Astrocyte (in vitro differentiated cells and primary cell): ENCODE results near the gene ZNF605. TPM values are rescaled to one million over a fixed set of nuclear protein-coding genes. Genes with fewer than 3 reads are reported as not detected.

ENCODE experiments used
- total RNA-seq: library from RNA; stranded (reverse); gene quantifications from 2 replicates; pipeline ENCODE4 v1.2.1, GENCODE V29; 2021

Gene ZNF605
- total RNA-seq, 1 donor from 2014 or later, result 16.2 TPM

Other genes starting within 250 kb of the ZNF605 start
- 33.3 and 43.4 TPM in 2 replicates for gene PGAM5, start 245.5 kb downstream of the ZNF605 start, total RNA-seq
- 123 and 140 TPM in 2 replicates for gene ANKLE2, start 194.5 kb downstream of the ZNF605 start, total RNA-seq
- 86.7 and 97.8 TPM in 2 replicates for gene GOLGA3, start 127.4 kb downstream of the ZNF605 start, total RNA-seq
- gene CHFR, start 68.7 kb downstream of the ZNF605 start, total RNA-seq, result 60.4 and 66.6 TPM in 2 replicates
- gene ZNF26, start 30.1 kb upstream of the ZNF605 start, total RNA-seq, result 11.7 and 12.3 TPM in 2 replicates
- 28.7 and 33.7 TPM in 2 replicates for gene ZNF84, start 81.2 kb upstream of the ZNF605 start, total RNA-seq
- 17.2 and 17.6 TPM in 2 replicates for gene ZNF140, start 124.6 kb upstream of the ZNF605 start, total RNA-seq
- gene ZNF891, start 174.0 kb upstream of the ZNF605 start, total RNA-seq, result 1.2 TPM in 2 replicates
- gene ZNF10, start 174.3 kb upstream of the ZNF605 start, total RNA-seq, result 7.3 and 7.6 TPM in 2 replicates
- gene ZNF268, start 225.2 kb upstream of the ZNF605 start, total RNA-seq, result 21.0 and 24.3 TPM in 2 replicates